Mucosa of descending colon (tissue), 3 donors: ENCODE results near the gene CCNE1. TPM values are rescaled to one million over a fixed set of nuclear protein-coding genes. Genes with fewer than 3 reads are reported as not detected.

Source experiments
- ATAC-seq: fragments of 200-7000 bp; cut with Tn5 transposase; one replicate; pipeline ENCODE4 v1.9.1; 2020; ENCODE audit warnings: mild to moderate bottlenecking, moderate library complexity
- DNase-seq, 3 donors: peaks; one replicate each; pipeline ENCODE4 v3.0.0-alpha.2; 2020
- H3K36me3 ChIP-seq: fragments of 200-600 bp; one replicate; pipeline ENCODE4 v1.8.0; 2021; ENCODE audit warnings: low read depth, mild to moderate bottlenecking
- H3K4me1 ChIP-seq: fragments of 200-600 bp; one replicate; pipeline ENCODE4 v1.8.0; 2021; ENCODE audit warnings: low read depth, mild to moderate bottlenecking
- H3K4me3 ChIP-seq: fragments of 200-600 bp; one replicate; pipeline ENCODE4 v1.8.0; 2021; ENCODE audit warnings: mild to moderate bottlenecking
- H3K9me3 ChIP-seq: fragments of 200-600 bp; one replicate; pipeline ENCODE4 v1.8.0; 2021; ENCODE audit warnings: mild to moderate bottlenecking
- intact Hi-C, 2 donors: fragments of 100-400 bp; cut with DNase I in 1 of 2; cut with micrococcal nuclease in 1 of 2; formaldehyde crosslinking; loops; one replicate each; pipeline versions ENCODE4 v1.11.0 to v1.11.1; 2022; cut with DNase I, micrococcal nuclease
- long read RNA-seq, 2 donors: library from polyadenylated mRNA; unstranded; transcript quantifications; one replicate each; pipeline ENCODE4 v2.0.0, GENCODE V29; 2019 to 2021
- total RNA-seq, 3 donors: library from RNA; stranded (reverse); fragmentation: NEBNext Ultra II Directional in 2 of 3; extraction: Animal tissue kit (Norgen Biotek cat#: 25700) in 2 of 3; gene quantifications; one replicate each; pipeline versions ENCODE4 v1.2.1 to v1.2.4, GENCODE V29; 2021 to 2023
- TF ChIP-seq, protein P1 (sequence below): fragments of 200-600 bp; IDR thresholded peaks from one replicate; pipeline ENCODE4 v1.8.0; 2022; ENCODE audit warnings: antibody characterized with exemption, mild to moderate bottlenecking
- donor health status: DM: no; HTN: no; CAD: no; lungs with moderate emphysema.
- donor health status: DM: no; HTN: no; CAD: no.
- donor health status: DM: no; HTN: yes; CAD: no.

The CCNE1 gene
- 1 to 10 TPM; 4.0 to 7.1 (median 4.4) TPM for total RNA-seq
- long read RNA-seq, donor 1, partial matches to known transcripts, result 1 of 5 reads
- long read RNA-seq, donor 1, other reads (novel, unspliced or antisense), result 2 of 5 reads
- long read RNA-seq, donor 2, partial matches to known transcripts, result 0 of 3 reads
- long read RNA-seq, donor 2, other reads (novel, unspliced or antisense), result 0 of 3 reads

- ATAC-seq, result peak; percentile 98
- H3K36me3 ChIP-seq, result no peaks in the 10 kb centered on the region
- H3K4me3 ChIP-seq, result peak within 1 kb of the TSS; percentile 30
- H3K9me3 ChIP-seq, result no peaks in the 10 kb centered on the region
- intact Hi-C loops, result no loop called here
- TF ChIP-seq, protein P1, sequence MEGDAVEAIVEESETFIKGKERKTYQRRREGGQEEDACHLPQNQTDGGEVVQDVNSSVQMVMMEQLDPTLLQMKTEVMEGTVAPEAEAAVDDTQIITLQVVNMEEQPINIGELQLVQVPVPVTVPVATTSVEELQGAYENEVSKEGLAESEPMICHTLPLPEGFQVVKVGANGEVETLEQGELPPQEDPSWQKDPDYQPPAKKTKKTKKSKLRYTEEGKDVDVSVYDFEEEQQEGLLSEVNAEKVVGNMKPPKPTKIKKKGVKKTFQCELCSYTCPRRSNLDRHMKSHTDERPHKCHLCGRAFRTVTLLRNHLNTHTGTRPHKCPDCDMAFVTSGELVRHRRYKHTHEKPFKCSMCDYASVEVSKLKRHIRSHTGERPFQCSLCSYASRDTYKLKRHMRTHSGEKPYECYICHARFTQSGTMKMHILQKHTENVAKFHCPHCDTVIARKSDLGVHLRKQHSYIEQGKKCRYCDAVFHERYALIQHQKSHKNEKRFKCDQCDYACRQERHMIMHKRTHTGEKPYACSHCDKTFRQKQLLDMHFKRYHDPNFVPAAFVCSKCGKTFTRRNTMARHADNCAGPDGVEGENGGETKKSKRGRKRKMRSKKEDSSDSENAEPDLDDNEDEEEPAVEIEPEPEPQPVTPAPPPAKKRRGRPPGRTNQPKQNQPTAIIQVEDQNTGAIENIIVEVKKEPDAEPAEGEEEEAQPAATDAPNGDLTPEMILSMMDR, result no peak
- no peaks in the 10 kb centered on the region for H3K4me1 ChIP-seq
- peak; percentile 95 to 98 (median 98) for DNase-seq
Observed at GRCh38 chr19:29811125-29812079, at the start of gene CCNE1. CCNE1 (plus strand) TSS chr19:29811991; CDS start chr19:29812556, 565 bp downstream.

DNA sequence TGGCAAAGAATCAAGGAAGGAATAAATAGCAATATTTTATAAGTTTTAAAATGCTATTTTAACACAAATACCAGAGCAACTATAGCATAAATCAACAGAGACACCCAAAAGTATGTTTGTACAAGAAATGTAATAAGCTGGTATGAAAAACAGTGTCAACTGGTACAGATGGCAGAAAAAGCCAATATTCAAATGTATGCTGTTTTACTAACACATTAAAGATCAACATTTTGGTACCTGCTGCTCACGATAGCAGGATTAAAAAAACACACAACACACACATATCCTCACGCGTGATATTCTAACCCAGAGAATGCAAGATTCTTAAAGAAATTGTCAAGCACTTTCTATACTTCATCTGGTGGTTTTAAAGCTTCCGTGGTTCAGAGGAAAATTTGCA lies 48.6 kb upstream of the CCNE1 start:
- H3K4me1 ChIP-seq, result no peaks in the 10 kb centered on the region
- TF ChIP-seq, protein P1, result no peak
- H3K9me3 ChIP-seq, result no peaks in the 10 kb centered on the region
- ATAC-seq (no peak), DNase-seq (no peak)
- intact Hi-C loops, result loop anchor here (10.0 kb wide), 1 partner anchor 112 kb away; no protein-coding TSS in a partner anchor
- H3K36me3 ChIP-seq, result no peaks in the 10 kb centered on the region
- no peak overlapping the region for H3K4me3 ChIP-seq

DNA sequence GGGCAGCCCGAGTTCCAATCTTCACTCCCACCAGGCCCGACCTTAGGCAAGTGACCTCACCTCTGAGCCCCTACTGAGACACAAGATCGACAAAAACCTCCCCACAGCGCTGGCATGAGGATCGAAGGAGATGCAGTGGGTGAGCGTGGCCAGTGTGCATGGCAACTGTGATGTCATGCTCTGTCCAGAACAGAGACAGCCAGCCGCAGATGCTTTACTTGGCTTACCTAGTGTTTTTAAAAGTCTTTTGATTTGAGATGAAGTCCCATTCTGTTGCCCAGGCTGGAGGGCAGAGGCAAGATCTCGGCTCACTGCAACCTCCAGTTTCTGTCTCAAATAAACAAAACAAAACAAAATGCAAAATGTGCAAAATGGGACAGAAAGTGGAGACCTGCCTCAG lies 47.4 kb upstream of the CCNE1 start:
- intact Hi-C loops, result loop anchor here (10.0 kb wide), 1 partner anchor 110 kb away; no protein-coding TSS in a partner anchor
- no peaks in the 10 kb centered on the region for H3K36me3 ChIP-seq
- DNase-seq (no peak), ATAC-seq (no peak)
- TF ChIP-seq, protein P1, result no peak
- no peaks in the 10 kb centered on the region for H3K4me1 ChIP-seq
- H3K4me3 ChIP-seq, result no peak overlapping the region
- no peaks in the 10 kb centered on the region for H3K9me3 ChIP-seq

DNA sequence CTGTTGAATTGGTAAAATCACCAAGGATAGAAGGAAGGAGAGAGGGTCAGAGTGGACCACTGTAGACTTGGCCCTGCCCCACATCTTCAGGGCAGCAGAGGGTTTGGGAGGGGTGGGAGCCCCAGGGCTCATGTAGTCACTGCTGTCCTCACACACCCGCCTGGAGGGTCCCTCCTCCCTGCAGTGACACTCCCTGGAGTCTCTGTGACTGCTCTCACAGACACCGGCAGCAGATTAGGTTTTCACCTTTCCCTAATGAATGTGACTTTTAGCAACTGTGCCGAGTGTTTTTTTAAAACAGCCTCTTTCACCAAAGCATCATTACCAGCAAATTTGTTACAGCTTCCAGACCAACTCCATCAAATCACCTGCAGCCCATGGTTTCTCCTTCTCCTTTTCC lies 45.7 kb upstream of the CCNE1 start:
- no peak overlapping the region for H3K4me3 ChIP-seq
- DNase-seq (no peak), ATAC-seq (no peak)
- intact Hi-C loops, result loop anchor here (10.0 kb wide), 1 partner anchor 109 kb away; no protein-coding TSS in a partner anchor
- H3K36me3 ChIP-seq, result no peaks in the 10 kb centered on the region
- TF ChIP-seq, protein P1, result no peak
- no peaks in the 10 kb centered on the region for H3K9me3 ChIP-seq
- H3K4me1 ChIP-seq, result no peaks in the 10 kb centered on the region

- Histone ChIP-seq H3K4me3 (no peak overlapping the region), H3K36me3 (no peaks in the 10 kb centered on the region), H3K9me3 (no peaks in the 10 kb centered on the region), H3K4me1 (peaks cover 3% of the 10 kb centered on the region)
- intact Hi-C loops, result loop anchor here (10.0 kb wide), 1 partner anchor 108 kb away; no protein-coding TSS in a partner anchor
- ATAC-seq (no peak), DNase-seq (no peak)
- TF ChIP-seq, protein P1, result no peak
Observed at GRCh38 chr19:29767039-29767735, 44.6 kb upstream of the CCNE1 start.
